HG02852 (cell line): ENCODE measurements around the gene TUBB4B.

Source experiments
- ATAC-seq: cut with Tn5 transposase; IDR thresholded peaks from one replicate; pipeline ENCODE4 v1.9.1; 2021; ENCODE audit warnings: mild to moderate bottlenecking, moderate library complexity; ENCODE audit not compliant: unreplicated experiment

The TUBB4B gene

GRCh38 chr9:137224830-137225694 lies 16.0 kb upstream of the TUBB4B start, which contains the start of gene CYSRT1:
CYSRT1 (plus strand) TSS chr9:137225174; CDS start chr9:137225622, 448 bp downstream.
- no peak for ATAC-seq

GRCh38 chr9:137225699-137226331 lies 15.3 kb upstream of the TUBB4B start:
- ATAC-seq = no peak

DNA sequence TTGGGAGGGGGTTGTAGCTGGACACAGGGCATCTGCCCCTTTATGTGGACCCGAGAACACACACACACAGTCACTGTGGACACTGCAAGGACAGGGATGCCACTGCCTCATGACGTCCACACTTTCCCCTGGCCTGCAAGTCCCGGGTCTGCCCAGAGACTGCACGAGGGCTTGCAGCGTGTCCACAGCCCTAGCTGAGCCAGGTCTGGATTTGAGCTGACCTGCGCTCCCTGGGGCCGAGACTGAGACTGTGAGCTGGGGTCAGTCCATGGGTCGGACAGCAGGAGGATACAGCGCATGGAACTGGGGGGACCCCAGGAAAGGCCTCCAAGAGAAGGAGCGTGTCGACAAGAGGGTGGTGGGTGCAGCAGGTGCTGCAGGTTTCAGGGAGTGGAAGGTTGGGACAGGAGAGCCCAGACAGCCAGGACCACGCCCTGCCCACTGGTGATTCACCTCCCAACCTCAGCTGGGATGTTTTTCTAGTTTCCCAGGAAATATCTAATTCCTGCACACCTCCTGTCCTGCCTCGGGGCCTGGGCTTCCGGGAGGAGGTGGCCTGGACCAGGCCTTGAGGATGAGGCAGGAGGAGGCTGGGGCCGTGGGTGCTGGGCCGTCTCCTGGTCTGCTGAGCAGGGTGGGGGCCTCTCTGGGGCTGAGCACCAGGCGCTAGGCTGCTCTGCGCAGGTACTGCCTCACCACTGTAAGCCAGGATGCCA lies 14.6 kb upstream of the TUBB4B start:
- no peak for ATAC-seq

- ATAC-seq = no peak
These were observed 13.8 kb upstream of the TUBB4B start, which contains the start of gene RNF224 for GRCh38 chr9:137227054-137227852. RNF224 (plus strand) TSS chr9:137227502; CDS start chr9:137228336, 834 bp downstream.

GRCh38 chr9:137227853-137228505 lies 13.1 kb upstream of the TUBB4B start:
- no peak for ATAC-seq

GRCh38 chr9:137228506-137228967 lies 12.6 kb upstream of the TUBB4B start:
- ATAC-seq = no peak

GRCh38 chr9:137228968-137229896 lies 11.9 kb upstream of the TUBB4B start:
- ATAC-seq = no peak

DNA sequence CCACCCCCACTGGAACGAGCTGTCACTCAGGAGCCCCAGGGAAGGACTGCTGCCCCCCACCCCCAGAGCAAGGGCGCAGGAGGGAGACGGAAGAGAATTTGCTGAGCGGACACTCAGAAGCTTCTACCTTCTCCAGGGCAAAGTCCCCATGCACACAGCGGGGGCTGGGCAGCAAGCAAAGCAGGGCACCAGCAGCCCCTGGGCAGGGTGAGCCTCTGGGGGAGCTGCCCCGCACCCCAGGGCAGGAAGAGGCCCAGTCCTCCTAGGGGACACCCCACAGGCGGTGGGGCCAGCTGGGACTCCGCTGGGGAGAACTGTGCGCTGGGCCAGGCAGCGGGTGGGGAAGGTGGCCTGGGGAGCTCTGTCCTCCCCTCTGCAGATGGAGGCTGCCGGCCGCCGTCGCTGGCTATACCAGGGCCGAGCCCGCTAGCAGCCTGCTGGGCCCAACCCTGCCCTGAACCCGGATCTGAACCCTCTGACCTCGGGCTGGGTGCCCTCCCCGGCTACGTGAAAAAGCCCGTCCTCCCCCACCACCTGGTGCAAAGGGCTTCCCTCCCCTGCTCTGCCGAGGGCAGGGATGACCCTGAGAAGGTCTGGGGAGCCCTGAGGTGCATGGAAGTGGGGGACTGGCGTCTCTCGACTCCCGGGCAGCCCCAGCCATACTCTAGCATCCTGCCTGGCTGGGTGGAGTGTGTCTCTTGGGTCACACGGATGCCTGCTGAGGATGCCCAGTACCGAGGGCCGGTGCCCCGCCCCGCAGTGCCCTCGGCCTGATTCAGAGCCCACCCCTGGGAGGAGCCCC lies 11.0 kb upstream of the TUBB4B start:
- ATAC-seq = no peak

DNA sequence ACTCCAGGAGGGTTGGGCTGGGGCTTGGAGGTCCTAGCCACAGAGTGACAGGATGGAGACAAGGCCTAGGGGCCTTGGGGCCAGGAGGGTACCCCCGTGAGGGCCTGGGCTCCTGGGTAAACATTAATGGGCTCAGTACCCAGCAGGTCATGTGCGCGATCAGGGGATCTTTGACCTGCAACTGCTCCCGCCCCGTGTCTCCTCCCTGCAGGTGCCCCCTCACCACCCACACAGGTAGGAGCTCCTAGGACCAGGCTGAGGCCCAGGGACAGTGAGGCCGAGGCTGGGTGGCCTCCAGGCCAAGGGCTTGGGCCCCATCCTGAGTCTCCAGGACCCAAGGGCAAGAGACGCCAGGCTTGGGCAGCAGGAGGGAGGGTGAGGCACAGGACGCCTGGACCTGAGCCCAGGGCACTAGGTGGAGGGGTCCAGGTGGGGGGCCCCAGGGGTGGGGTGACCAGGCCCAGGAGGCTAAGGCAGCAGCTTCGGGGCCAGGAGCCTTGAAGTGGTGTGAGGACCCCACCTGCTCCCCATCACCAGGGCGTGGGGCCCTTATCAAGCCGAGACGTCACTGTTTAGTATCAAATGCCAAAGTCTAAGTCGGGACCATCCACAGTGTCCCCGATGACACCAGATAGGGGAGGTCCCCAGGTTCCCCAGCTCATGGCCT lies 10.2 kb upstream of the TUBB4B start, which contains the start of gene SLC34A3:
Gene SLC34A3 (plus strand): TSS at position 197 of the 667 bp plus-strand sequence. CDS start 802 bp downstream, outside the sequence.
- no peak for ATAC-seq

DNA sequence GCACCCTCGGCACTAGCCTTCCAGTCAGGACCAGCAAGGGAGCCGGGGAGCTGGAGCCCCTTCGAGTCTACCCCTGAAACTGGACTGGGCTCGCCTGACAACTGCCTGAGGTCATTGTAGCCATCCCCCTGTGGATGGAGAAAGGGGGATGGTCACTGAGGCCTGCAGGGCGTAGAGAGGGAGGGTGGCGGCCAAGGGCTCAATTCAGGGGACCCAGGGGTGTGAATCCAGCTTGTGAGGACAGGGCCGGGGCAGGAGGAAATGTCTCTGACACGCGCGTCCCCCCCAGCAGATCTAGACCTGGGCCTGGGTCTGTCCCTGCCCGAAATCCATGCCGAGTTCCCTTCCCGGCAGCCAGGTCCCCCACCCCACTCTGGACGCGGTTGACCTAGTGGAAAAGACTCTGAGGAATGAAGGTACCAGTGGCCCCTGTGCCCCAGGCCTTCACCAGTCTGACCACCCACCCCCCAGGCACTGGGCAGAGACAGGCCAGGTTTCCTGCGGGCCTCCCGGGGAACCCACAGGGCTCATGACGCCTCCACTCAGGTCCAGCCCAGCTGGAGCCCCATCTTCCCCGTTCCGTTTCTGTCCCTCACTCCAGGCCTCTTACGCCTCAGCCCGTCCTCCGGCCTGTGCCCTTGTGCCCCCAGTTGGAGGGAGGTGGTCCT lies 9.6 kb upstream of the TUBB4B start:
- ATAC-seq = no peak

- ATAC-seq = no peak
These were observed 9.0 kb upstream of the TUBB4B start for GRCh38 chr9:137232101-137232500.

DNA sequence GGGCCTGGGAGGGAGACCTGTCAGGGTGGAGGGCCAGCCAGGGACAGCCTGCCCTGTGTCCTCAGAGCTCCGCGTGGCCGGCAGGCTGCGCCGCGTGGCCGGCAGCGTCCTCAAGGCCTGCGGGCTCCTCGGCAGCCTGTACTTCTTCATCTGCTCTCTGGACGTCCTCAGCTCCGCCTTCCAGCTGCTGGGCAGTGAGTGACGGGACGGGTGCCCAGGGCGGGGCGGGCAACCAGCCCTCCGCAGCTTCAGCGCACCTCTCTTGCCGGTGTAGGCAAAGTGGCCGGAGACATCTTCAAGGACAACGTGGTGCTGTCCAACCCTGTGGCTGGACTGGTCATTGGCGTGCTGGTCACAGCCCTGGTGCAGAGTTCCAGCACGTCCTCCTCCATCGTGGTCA lies 8.6 kb upstream of the TUBB4B start:
- no peak for ATAC-seq

GRCh38 chr9:137233143-137233980 lies 7.7 kb upstream of the TUBB4B start:
- no peak for ATAC-seq

GRCh38 chr9:137234055-137234697 lies 6.9 kb upstream of the TUBB4B start:
- no peak for ATAC-seq

DNA sequence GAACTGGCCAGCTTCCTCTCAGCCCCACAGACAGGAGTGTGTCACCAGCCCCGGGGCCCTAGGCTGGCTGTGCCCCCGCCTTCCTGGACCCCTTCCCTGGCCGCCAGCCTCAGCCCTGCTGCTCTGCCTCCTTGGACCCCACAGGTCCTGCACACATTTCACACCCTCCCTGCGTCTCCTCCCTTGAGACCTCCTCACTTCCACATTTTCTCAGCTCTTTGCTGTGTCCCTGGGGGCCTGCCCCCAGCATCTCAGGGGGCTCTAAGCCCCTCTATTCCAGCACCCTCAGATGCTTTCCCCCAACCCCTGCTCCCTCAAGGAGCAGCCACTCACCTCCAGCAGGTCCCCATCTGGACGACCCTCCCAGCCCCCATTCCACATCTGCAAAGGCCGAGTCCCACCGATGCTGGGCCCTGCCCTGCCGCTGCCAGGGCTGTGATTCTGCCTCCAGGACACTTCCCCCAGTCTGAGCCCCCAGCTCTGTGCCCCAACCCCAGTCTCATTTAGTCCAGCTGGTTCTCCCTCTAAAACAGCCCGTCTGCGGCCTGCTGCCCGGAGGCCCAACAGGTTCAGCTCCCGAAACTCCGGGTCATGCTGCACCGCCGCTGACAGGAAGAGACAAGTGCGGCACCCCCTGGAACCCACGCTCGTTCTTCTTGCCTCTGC lies 6.2 kb upstream of the TUBB4B start:
- ATAC-seq = no peak
